ENCODE results near the gene ZBTB40.

The ZBTB40 gene

GRCh38 chr1:22544606-22545005 lies 93.0 kb downstream of the ZBTB40 start:
- Histone ChIP-seq H3K9me3 (ENCODE audit: insufficient read depth, low read length) (no peaks in the 10 kb centered on the region), H3K27me3 (ENCODE audit: low read depth, low read length) (no peaks in the 10 kb centered on the region), H3K4me3 (ENCODE audit: low read length) (no peak overlapping the region), H4K20me1 (ENCODE audit: insufficient read depth, low read length) (no peaks in the 10 kb centered on the region), H3K4me1 (ENCODE audit: low read length) (no peaks in the 10 kb centered on the region), H3K4me2 (ENCODE audit: low read length) (no peak overlapping the region), H3K36me3 (replicated peaks; ENCODE audit: low read depth, low read length) (no peaks in the 10 kb centered on the region), H2AFZ (ENCODE audit: low read depth, low read length) (no peak overlapping the region), H3K79me2 (ENCODE audit: low read length) (no peaks in the 10 kb centered on the region), H3K27ac (ENCODE audit: low read length) (no peak overlapping the region), H3K9ac (ENCODE audit: low read length) (no peak overlapping the region)
- TF ChIP-seq, protein P1, sequence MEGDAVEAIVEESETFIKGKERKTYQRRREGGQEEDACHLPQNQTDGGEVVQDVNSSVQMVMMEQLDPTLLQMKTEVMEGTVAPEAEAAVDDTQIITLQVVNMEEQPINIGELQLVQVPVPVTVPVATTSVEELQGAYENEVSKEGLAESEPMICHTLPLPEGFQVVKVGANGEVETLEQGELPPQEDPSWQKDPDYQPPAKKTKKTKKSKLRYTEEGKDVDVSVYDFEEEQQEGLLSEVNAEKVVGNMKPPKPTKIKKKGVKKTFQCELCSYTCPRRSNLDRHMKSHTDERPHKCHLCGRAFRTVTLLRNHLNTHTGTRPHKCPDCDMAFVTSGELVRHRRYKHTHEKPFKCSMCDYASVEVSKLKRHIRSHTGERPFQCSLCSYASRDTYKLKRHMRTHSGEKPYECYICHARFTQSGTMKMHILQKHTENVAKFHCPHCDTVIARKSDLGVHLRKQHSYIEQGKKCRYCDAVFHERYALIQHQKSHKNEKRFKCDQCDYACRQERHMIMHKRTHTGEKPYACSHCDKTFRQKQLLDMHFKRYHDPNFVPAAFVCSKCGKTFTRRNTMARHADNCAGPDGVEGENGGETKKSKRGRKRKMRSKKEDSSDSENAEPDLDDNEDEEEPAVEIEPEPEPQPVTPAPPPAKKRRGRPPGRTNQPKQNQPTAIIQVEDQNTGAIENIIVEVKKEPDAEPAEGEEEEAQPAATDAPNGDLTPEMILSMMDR (IDR thresholded peaks at IDR 0.05; ENCODE audit: low read depth, low read length) = no peak
- TF ChIP-seq EZH2phosphoT487 (IDR thresholded peaks at IDR 0.05; ENCODE audit: low read depth) = no peak

DNA sequence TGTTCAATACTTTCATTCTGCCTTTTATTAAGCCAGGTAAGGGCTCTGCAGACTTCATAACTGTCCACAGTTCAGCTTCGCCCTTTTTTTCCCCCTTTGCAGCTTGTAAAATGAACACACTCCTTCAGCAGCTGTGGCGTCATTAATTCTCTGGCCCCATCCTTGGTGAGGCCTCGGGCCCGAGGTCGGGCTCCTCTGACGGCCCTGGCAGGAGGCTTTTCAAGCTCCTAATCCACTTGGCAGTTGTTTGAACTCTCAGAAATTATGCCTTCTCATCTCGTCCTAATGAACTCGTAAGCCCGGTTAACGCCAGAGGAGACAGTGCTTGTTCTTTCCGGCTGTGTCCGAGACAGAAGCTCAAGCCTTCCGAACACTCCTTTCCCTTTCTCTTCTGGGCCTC lies 93.5 kb downstream of the ZBTB40 start:
- H3K4me1 ChIP-seq (ENCODE audit: low read length) = no peaks in the 10 kb centered on the region
- no peak overlapping the region for H3K9ac ChIP-seq (ENCODE audit: low read length)
- no peaks in the 10 kb centered on the region for H4K20me1 ChIP-seq (ENCODE audit: insufficient read depth, low read length)
- no peaks in the 10 kb centered on the region for H3K9me3 ChIP-seq (ENCODE audit: insufficient read depth, low read length)
- H3K4me3 ChIP-seq (ENCODE audit: low read length) = no peak overlapping the region
- no peak overlapping the region for H3K27ac ChIP-seq (ENCODE audit: low read length)
- no peak overlapping the region for H2AFZ ChIP-seq (ENCODE audit: low read depth, low read length)
- H3K27me3 ChIP-seq (ENCODE audit: low read depth, low read length) = no peaks in the 10 kb centered on the region
- no peaks in the 10 kb centered on the region for H3K36me3 ChIP-seq (replicated peaks; ENCODE audit: low read depth, low read length)
- no peaks in the 10 kb centered on the region for H3K79me2 ChIP-seq (ENCODE audit: low read length)
- TF ChIP-seq, protein P1 (IDR thresholded peaks at IDR 0.05; ENCODE audit: low read depth, low read length) = no peak
- no peak overlapping the region for H3K4me2 ChIP-seq (ENCODE audit: low read length)

DNA sequence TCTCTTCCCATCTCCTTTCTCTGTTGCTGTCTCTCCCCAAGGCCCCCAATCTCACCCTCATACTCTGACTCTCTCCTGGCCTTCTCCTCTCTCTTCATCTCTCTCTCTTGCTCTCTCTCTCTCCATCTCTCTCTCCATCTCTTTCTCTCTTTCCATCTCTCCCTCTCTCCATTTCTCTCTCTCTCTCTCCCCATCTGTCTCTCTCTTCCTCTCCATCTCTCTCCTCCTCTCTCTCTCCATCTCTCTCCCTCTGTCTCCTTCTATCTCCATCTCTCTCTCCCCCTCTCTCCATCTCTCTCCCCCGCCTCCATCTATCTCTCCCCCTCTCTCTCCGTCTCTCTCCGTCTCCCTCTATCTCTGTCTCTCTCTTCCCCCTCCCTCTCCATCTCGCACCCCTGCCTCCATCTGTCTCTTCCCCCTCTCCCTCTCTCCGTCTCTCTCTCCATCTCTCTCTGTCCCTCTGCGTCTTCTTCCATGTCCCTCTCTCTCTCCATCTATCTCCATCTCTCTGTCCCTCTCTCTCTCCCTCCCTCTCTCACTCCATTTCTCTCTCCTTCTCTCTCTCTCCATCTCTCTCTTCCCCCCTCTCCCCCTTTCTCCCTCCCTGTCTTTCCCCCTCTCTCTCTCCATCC lies 95.7 kb downstream of the ZBTB40 start:
- no peaks in the 10 kb centered on the region for H3K9me3 ChIP-seq (ENCODE audit: insufficient read depth, low read length)
- no peak overlapping the region for H3K4me2 ChIP-seq (ENCODE audit: low read length)
- no peaks in the 10 kb centered on the region for H3K4me1 ChIP-seq (ENCODE audit: low read length)
- no peak overlapping the region for H3K4me3 ChIP-seq (ENCODE audit: low read length)
- H3K36me3 ChIP-seq (replicated peaks; ENCODE audit: low read depth, low read length) = no peaks in the 10 kb centered on the region
- TF ChIP-seq EZH2phosphoT487 (IDR thresholded peaks at IDR 0.05; ENCODE audit: low read depth) = no peak
- TF ChIP-seq, protein P1 (IDR thresholded peaks at IDR 0.05; ENCODE audit: low read depth, low read length) = no peak
- no peak overlapping the region for H3K27ac ChIP-seq (ENCODE audit: low read length)
- no peaks in the 10 kb centered on the region for H3K79me2 ChIP-seq (ENCODE audit: low read length)
- H3K9ac ChIP-seq (ENCODE audit: low read length) = no peak overlapping the region
- H4K20me1 ChIP-seq (ENCODE audit: insufficient read depth, low read length) = no peaks in the 10 kb centered on the region
- H2AFZ ChIP-seq (ENCODE audit: low read depth, low read length) = no peak overlapping the region
- no peaks in the 10 kb centered on the region for H3K27me3 ChIP-seq (ENCODE audit: low read depth, low read length)

DNA sequence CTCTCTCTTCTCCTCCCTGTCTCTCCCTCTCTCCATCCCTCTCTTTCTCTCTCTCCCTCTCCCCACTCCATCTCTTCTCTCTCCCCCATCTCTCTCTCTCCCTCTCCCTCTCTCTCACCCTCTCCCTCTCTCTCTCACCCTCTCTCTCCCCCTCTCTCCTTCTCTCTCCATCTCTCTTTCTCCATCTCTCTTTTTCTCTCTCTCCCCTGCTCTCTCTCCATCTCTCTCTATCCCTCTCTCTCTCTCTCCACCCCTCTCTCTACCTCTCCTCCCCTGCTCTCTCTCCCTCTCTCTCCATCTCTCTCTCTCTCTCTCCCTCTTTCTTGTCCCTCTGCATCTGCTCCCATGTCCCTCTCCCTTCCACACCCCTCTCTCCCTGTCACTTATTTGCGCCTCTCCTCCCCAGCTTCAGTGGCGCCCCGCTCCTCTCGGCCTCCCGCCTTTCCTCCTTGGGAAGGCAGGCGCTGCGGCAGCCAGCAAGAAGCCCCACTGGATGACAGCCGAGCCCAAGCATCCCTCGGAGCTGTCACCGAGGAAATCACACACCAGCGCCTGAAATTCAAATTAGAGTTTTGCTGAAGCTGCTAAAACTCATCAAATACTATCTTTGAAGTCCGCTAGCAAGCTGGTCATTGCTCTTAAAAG lies 96.3 kb downstream of the ZBTB40 start:
- no peak overlapping the region for H3K27ac ChIP-seq (ENCODE audit: low read length)
- no peaks in the 10 kb centered on the region for H4K20me1 ChIP-seq (ENCODE audit: insufficient read depth, low read length)
- no peaks in the 10 kb centered on the region for H3K9me3 ChIP-seq (ENCODE audit: insufficient read depth, low read length)
- H2AFZ ChIP-seq (ENCODE audit: low read depth, low read length) = no peak overlapping the region
- H3K79me2 ChIP-seq (ENCODE audit: low read length) = no peaks in the 10 kb centered on the region
- H3K27me3 ChIP-seq (ENCODE audit: low read depth, low read length) = no peaks in the 10 kb centered on the region
- H3K9ac ChIP-seq (ENCODE audit: low read length) = no peak overlapping the region
- H3K36me3 ChIP-seq (replicated peaks; ENCODE audit: low read depth, low read length) = no peaks in the 10 kb centered on the region
- no peaks in the 10 kb centered on the region for H3K4me1 ChIP-seq (ENCODE audit: low read length)
- no peak overlapping the region for H3K4me2 ChIP-seq (ENCODE audit: low read length)
- no peak overlapping the region for H3K4me3 ChIP-seq (ENCODE audit: low read length)
- TF ChIP-seq EZH2phosphoT487 (IDR thresholded peaks at IDR 0.05; ENCODE audit: low read depth) = no peak
- TF ChIP-seq, protein P1 (IDR thresholded peaks at IDR 0.05; ENCODE audit: low read depth, low read length) = no peak

Measured in OCI-LY3 (cell line).